GM21619 (cell line): ENCODE measurements around the gene SLC15A1.

Experiments
- ATAC-seq: cut with Tn5 transposase; IDR thresholded peaks from one replicate; pipeline ENCODE4 v1.9.1; 2021; ENCODE audit not compliant: unreplicated experiment

Gene SLC15A1, protein sequence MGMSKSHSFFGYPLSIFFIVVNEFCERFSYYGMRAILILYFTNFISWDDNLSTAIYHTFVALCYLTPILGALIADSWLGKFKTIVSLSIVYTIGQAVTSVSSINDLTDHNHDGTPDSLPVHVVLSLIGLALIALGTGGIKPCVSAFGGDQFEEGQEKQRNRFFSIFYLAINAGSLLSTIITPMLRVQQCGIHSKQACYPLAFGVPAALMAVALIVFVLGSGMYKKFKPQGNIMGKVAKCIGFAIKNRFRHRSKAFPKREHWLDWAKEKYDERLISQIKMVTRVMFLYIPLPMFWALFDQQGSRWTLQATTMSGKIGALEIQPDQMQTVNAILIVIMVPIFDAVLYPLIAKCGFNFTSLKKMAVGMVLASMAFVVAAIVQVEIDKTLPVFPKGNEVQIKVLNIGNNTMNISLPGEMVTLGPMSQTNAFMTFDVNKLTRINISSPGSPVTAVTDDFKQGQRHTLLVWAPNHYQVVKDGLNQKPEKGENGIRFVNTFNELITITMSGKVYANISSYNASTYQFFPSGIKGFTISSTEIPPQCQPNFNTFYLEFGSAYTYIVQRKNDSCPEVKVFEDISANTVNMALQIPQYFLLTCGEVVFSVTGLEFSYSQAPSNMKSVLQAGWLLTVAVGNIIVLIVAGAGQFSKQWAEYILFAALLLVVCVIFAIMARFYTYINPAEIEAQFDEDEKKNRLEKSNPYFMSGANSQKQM

DNA sequence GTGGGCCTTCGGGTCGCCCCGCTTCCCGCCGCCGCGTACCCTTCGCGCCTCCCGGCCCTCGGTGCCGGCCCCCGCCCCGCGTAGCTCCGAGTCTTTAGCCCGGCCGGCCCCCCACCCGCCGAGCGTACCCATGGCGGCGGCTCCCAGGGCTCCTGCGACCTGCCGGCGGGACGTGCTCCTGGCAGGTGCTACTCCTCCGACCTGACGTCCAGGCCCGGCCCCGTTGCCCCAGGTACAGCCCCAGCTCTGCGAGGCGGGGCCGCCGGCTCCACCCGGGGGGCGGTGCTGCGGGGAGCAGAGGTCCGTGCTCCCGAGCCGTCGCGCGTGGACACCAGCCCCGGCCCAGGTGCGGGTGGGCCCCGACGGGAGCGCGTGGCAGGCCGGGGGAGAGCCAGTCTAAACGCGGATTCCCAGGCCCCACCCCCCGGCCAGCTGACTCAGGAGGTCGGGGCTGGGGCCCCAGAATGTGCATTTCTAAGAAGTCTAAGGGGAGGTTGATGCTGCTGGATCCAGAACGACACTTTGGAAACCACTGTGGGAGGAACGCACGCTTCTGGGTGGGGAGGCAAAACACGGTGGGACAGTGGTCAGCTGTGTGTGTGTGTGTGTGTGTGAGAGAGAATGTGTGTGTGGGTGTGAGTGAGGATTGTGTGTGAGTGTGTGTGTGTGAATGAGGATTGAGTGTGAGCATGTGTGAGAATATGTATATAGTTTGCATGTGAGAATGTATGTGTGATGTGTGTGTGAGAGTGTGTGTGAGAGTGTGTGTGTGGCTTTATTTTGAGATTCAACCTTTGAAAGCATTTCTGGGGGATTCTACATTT is at the start of gene SLC15A1:
TSS of gene SLC15A1 (minus strand) at position 206 of the 824 bp plus-strand sequence. CDS start at position 132, 74 bp downstream.
- no peak for ATAC-seq

DNA sequence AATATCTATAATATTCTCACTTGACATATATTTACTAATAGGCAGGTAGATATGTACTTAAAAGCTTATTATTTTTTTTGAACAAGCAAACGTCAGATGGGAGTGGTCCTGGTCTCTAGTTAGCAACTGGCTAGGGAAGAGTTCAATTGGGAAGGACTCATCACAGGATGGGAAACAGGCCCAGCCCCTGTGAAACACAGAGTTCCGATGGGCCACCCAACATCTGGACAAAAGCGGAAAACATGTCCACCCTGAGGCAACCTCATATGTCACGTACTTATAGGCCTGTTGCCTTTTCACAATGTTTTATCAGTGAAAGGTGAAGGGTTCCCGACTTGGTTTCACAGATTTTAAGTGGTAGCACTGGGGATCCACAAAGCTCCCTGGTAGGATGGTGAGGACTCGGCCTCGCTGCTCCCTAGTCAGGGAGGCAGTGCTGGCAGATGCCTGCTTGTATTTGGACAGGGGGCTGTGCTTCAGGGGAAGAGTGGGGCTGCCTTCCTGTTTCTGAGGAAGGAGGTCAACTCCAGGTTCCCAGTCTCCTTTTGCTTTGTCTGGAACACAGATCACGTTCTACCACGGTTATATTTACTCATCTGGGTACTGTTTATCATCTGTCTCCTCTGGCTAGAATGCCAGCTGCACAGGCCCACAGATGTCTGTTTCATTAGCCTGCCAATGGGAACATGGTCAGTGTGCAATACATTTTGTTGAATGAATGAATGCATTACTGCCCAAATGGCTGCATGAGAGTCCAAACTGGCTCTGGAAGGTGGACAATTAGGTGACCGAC is 49.4 kb upstream of the SLC15A1 start:
- ATAC-seq: no peak

DNA sequence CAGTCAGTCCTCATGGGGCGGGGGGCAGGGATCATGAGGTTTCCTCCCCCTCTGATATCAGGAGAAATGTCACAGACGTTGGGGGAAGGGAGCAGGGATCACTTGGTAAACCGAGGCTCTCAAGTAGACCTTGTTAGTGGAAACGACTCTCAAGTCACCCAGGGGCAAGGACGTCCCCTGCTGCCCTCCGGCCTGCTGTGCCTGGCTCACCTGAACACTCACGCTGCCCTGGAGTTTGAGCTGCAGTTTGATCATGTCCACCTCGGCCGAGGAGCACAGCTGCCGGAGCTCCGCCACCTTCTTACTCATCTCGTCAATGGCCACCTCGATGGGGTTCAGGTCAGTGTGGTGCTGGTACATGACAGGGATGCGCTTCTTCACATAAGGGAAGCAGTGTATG is 47.6 kb upstream of the SLC15A1 start:
- ATAC-seq: no peak

DNA sequence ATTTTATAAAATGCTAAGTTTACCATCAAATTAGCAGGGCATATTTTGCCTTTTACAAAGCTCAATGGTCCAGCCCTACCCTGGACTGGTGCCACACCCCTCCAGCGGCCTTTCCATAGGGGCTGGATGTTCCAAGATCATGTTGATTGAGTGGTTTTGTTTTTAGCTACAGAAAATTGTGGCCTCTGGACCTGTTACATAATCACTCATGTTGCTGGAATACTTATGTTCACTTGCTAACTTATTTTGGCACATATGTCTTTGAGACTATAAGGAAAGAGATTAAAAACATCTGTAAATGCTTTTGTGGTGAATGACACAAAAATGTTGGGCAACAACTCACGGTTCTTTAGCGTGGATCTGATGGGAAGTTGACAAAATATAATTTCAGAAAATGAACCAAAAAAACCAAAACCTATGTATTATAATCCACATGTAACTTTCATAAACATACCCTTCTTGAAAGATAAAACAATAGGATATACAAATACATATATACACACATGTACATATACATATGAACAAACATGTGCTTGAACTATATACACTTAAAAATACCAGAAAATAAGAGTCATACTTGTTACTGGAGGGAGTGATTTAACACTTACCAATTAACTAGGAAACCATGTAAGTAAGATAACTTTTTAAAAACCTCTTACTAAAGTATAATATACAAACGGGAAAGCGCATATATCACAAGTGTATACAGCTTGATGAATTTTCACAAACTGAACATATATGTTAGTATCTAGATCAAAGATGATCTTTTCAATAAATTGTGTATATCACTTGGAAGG is 46.6 kb upstream of the SLC15A1 start:
- ATAC-seq: no peak

DNA sequence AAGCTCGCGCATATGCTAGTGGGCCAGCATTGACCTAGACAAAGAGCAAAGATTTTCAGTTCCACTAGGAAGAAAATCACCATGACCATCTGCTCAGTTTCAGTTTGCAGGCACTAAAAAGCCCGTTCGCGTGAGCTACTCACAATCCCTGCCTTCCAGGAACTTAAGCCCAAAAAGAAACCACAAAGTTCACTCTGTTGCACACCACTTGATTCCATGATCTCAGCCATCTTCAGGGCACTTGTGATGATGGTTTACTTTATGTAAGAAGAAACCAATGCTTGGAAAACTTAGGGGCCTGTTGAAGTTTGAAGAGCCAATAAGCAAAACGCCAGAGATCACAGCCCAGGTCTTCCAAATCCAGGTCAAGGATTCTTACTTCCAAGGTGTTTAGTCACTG is 45.0 kb upstream of the SLC15A1 start:
- ATAC-seq: no peak

DNA sequence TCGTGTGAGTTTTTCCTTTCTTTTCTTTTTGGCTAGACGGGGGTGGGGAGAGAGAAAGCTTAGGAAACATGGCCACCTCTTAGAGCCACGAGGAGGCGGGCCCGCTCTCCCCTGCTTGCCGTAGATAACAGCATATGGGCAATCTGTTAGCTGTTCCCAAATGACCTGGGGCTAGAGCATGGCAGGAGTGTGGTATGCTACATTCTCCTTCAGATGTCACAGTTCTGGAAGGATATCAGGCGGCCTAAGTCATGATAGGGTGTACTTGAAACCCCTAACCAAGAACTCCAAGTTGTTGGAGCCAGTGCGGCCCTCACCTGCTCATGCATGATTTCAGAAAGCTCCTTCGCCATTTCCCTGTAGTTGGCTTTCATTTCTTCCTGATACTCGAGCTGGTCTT is 44.3 kb upstream of the SLC15A1 start:
- no peak for ATAC-seq

DNA sequence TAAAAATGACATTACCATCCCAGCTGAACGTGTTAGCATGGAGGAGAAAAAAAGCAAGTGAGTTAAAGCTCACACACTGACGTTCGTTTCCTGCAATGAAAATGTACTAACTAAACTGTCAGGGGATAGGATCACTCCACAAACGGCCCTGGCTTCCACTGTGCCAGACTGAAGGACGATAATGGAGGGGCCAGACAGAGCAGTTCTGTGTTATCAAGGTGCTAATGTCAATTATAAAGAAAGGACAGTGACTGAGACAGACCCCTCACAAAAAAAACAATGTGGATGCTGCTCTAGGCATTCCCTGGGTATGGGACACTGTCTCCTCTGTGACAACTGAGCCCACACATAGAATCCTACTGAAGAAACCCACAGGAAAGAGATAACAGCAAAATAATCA is 43.7 kb upstream of the SLC15A1 start:
- ATAC-seq: no peak

DNA sequence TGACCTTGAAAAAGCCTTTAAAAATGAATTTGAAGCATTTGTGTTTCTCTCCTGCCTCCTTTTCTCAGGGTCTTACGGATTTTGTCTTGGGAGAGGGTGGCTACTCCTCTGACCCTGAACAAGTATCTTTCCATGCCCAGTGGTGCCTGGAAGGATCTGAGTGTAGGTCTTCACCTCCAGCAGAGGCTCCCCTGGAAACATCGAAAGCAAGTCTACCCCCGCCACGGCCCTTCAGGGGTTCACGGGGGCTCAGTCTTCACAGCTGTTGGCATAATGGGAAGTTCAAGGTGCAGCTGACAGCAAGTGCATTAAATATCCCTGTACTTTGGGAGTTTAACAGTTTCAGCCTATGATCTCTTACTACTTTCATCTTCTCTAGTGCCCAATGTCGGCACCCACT is 42.7 kb upstream of the SLC15A1 start:
- ATAC-seq: no peak

DNA sequence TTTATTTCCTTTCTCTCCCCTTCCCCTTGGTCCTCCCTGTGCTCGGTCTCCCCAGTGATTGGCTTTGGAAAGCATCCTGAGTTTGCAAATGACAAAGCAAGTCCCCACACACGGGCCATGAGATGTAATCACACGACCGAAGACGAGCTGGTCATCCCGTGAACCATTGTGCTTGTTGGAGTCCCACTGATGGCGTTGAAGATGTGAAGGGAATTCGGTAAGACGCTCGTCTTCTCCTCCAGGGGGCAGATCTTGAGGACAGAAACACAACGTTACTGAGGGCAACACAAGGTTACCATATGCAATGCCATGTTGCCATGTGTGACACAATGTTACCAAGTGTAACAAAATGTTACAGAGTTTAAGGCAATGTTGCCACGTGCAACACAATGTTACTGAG is 42.0 kb upstream of the SLC15A1 start:
- no peak for ATAC-seq

DNA sequence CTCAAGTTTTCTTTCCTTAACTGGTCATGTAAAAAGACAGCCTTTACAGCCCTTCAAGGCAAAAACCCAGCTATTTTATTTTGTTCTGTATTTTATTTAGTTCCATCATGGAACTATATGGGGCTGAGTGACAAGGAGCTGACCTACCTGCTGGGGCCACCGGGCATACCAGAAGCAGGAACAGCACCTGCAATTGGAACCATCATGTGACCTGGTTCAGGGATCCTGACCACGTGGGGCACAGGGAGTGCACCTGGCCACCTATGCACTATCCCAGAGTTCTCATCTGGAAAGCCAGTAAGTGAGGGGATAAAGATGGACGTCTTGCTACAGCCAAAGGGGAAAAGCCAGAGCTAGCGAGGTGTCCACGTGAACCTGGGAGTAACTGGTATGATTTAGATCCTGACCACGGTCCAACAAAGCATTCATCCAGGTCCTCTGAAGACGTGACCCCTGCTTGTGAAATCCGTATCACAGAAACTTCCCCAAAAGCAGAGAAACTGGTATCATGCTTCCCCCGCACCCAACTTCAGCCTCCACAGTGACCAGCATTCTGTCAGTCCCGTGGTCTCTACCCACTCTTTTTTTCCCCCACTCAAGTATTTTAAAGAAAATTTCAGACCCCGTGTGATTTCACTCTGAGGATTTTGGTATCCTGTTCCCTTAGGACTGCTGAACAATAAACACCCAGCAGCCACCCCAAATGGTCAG is 40.5 kb upstream of the SLC15A1 start:
- ATAC-seq: no peak

DNA sequence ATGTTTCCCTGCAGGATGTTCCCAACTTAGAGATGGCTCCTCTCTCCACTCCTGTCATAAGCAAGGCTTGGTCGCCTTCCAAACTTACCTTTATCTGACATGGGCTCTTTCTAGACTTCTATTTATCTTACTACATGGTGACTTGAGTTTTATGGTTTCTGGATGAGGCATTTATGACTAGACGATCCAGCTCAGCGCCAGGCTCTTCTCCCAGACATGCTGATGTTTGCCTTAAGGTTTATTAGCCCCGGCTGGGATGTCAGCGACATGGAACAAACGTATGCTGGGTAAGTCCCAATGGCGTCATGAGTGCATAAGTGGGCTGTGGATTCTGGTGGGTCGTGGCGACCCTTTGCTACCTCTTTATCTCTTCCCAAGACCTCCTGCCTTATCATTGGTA is 39.8 kb upstream of the SLC15A1 start:
- ATAC-seq: no peak

DNA sequence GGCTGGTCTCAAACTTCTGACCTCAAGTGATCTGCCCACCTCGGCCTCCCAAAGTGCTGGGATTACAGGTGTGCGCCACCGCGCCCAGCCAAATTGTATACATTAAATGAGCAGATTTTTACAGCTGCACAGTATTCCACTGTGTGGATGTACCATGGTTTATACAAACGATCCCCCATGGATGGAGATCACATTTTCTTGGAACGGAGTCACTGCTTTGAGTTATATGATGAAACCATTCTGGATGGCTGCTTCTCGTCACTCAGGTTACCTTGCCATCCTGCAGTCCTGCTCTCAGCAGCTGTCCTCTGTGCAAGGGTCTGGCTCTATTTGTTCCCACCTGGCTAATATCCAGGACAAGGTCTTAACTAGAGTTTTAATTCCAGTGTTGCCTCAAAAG is 39.1 kb upstream of the SLC15A1 start:
- no peak for ATAC-seq

DNA sequence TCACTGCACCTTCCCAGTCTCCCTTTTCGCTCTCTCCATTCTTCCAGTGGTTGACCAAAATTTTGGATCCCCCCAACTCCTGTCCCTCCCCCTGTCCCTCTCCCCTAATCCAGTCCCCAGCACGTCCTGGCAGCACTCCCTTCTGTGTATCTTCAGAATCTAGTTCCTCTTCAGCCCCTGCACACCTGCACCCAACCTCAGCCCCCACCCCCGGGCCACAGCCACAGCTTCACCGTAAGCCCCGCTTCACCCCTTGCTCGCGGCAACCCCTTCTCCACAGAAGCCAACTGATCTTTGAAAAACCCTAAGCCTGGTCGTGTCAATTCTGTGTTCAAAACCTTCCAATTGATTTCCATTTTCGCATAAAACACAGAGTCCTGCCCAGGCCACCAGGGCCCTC is 35.5 kb upstream of the SLC15A1 start:
- ATAC-seq: no peak

DNA sequence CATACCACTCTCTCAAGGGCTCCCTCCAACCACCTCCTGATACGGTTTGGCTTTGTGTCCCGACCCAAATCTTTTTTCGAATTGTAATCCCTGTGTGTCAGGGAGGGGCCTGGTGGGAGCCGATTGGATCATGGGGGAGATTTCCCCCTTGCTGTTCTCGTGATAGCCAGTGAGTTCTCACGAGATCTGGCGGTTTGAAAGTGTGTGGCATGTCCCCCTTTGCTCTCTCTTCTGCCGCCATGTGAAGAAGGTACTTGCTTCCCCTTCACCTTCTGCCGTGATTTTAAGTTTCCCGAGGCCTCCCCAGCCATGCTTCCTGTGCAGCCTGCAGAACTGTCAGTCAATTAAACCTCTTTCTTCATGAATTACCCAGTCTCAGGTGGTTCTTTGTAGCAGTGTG is 34.7 kb upstream of the SLC15A1 start:
- no peak for ATAC-seq

DNA sequence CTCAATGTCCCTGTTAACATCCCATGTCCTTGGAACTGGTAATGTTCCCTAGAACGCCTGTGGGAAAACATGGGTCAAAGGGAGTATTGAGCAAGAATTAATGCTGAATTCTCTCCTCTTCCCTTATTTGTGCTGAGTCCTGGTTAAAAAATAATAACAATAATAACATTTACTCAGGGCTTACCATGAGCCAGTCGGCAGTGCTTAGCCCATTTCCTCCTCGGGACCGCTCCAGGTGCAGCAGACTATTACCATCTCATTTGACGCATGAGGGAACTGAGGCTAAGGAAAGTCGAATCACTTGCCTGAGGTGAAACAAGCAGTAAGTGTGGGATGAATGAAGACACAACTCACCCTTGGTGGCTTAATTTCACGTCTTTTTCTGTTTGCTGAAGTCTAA is 33.6 kb upstream of the SLC15A1 start:
- no peak for ATAC-seq

DNA sequence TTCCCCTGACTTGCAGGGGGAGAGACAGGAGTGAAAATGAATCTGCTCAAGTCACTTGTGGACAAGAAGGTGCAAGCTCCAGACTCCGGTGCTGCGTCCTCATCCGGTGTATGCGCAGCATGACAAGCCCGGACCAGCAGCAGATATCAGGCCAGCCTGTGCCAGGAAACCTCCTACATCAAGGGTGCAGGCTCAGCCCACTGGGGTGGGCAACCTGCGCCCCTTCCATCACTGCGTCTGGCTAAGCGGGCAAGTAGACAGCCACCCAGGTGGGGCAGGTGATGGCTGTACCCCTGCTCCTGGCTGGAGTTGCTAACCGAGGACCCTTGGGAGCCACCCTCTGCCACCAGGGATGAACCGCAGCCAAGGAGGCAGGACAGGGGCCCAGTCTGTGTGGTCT is 32.9 kb upstream of the SLC15A1 start:
- ATAC-seq: no peak

DNA sequence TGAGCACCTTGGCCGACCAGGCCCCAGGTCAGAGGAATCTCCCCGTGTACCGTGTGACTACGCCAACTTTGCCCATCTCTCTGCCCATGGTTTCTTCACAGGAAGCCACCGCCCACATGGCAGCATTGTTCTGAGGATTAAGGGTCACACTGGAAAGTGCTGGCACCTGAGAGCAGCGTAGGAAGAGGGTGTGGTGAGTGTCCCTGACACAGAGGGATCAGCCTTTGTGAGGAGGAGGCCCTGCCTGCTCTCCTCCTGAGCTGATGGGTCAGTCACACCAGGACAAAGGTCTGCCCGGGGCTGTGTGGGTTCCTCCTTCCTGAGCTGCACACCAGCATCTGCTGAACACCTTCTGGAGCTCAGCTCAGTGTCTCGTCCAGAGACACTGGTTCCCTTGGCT is 32.2 kb upstream of the SLC15A1 start:
- ATAC-seq: no peak

DNA sequence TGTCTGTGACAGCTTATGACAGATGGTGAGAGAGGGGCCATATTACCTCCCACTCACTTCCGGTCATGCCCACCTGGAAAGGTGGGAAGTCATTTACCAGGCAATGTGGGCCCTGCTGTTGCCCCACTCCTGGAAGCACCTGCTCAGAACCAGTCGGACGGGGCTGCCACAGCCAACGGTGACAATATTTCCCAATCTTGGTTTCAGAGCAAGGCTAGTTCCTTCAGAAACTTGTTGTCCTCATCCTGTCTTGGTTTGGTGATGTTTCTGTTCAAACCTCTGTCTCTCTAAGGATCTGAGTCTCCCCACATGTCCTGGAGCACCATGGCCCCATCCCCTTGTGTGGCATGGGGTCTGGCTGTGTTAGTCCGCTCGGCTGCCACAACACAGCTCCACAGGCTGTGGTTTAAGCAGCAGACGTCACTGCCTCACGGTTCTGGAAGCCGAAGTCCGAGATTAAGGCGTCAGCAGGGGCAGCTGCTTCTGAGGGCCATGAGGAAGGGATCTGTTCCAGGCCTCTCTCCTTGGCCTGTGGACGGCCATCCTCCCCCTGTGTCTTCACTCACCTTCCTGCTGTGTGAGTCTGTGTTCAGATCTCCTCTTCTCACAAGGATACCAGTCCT is 31.5 kb upstream of the SLC15A1 start:
- ATAC-seq: no peak

DNA sequence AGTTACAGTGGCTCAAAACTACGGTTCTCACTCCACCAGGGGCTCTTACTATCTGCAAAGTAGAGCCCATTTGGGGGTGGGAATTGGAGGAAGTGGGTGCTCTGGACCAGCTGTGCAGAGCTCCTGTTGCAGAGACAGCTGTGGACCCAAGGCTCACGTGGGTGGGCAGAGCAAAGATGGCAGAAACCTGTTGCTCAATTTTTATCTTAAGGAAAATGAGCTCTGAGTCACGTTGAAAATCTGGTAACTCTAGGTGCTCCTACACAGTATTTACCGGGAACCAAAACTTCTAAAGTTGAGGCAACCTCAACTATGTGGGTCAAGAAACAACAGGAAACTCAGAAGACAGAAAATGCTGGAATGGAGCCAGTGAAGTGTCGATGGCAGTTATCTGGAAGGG is 30.2 kb upstream of the SLC15A1 start:
- no peak for ATAC-seq
